Stimulated activated CD4-positive, alpha-beta T cell treated with anti-CD3 and anti-CD28 coated beads, Interleukin-1b, Interleukin-23, amount 100 ng/mL, for 24 hours (primary cell): ENCODE results near the gene DUSP2.
A peak's percentile ranks its signal among the peaks of the same experiment; 100 is the strongest.

Source experiments
- DNase-seq, 4 experiments: peaks; one replicate each; pipeline ENCODE4 v3.0.0-alpha.2; 2020; ENCODE audit warnings: low read depth in 4 of 4, low spot score in 1 of 4

DUSP2 gene

GRCh38 chr2:96135171-96135570, 10.1 kb downstream of the DUSP2 start:
- DNase-seq: no peak

GRCh38 chr2:96134421-96134820, 10.8 kb downstream of the DUSP2 start:
- no peak for DNase-seq

- no peak for DNase-seq
Observed at GRCh38 chr2:96131813-96132745, 13.2 kb downstream of the DUSP2 start.

- no peak for DNase-seq
Observed at GRCh38 chr2:96131152-96131812, 14.0 kb downstream of the DUSP2 start.

- DNase-seq: no peak
Observed at GRCh38 chr2:96130483-96130882, 14.8 kb downstream of the DUSP2 start.

GRCh38 chr2:96129528-96130120, 15.6 kb downstream of the DUSP2 start:
- DNase-seq: no peak

GRCh38 chr2:96128456-96128855, 16.8 kb downstream of the DUSP2 start:
- DNase-seq: no peak

- DNase-seq: no peak
Observed at GRCh38 chr2:96124406-96125265, 20.6 kb downstream of the DUSP2 start.

GRCh38 chr2:96123936-96124335, 21.3 kb downstream of the DUSP2 start:
- no peak for DNase-seq

- DNase-seq: no peak
Observed at GRCh38 chr2:96123290-96123689, 21.9 kb downstream of the DUSP2 start.

GRCh38 chr2:96122391-96122790, 22.8 kb downstream of the DUSP2 start:
- DNase-seq: no peak

- DNase-seq: no peak
Observed at GRCh38 chr2:96121414-96121813, 23.8 kb downstream of the DUSP2 start.

GRCh38 chr2:96120991-96121390, 24.2 kb downstream of the DUSP2 start:
- no peak for DNase-seq

GRCh38 chr2:96120091-96120720, 25.0 kb downstream of the DUSP2 start:
- no peak for DNase-seq

GRCh38 chr2:96119389-96119751, 25.9 kb downstream of the DUSP2 start:
- no peak for DNase-seq

- DNase-seq: no peak
Observed at GRCh38 chr2:96118698-96119388, 26.4 kb downstream of the DUSP2 start.

- DNase-seq: no peak
Observed at GRCh38 chr2:96117701-96118588, 27.3 kb downstream of the DUSP2 start.

- peak; percentile 36 to 54 (median 44) for DNase-seq
Observed at GRCh38 chr2:96116879-96117533, 28.2 kb downstream of the DUSP2 start.
